GM12864 (cell line): Measurements from ENCODE around the gene ADSL.

ENCODE experiments used
- DNase-seq: peaks from one replicate; pipeline ENCODE4 v3.0.0-alpha.2; 2011; ENCODE audit warnings: low read depth
- H3K4me3 ChIP-seq: 2 replicates; pipeline ENCODE4 v1.5.1; 2011; ENCODE audit warnings: mild to moderate bottlenecking, low read depth, low read length, control low read depth
- CTCF ChIP-seq: IDR thresholded peaks from 2 replicates; pipeline ENCODE4 v1.5.1; 2011; ENCODE audit warnings: low read depth, mild to moderate bottlenecking, moderate library complexity, low read length, control low read depth, inconsistent platforms; ENCODE audit errors: missing control alignments

ADSL gene

DNA sequence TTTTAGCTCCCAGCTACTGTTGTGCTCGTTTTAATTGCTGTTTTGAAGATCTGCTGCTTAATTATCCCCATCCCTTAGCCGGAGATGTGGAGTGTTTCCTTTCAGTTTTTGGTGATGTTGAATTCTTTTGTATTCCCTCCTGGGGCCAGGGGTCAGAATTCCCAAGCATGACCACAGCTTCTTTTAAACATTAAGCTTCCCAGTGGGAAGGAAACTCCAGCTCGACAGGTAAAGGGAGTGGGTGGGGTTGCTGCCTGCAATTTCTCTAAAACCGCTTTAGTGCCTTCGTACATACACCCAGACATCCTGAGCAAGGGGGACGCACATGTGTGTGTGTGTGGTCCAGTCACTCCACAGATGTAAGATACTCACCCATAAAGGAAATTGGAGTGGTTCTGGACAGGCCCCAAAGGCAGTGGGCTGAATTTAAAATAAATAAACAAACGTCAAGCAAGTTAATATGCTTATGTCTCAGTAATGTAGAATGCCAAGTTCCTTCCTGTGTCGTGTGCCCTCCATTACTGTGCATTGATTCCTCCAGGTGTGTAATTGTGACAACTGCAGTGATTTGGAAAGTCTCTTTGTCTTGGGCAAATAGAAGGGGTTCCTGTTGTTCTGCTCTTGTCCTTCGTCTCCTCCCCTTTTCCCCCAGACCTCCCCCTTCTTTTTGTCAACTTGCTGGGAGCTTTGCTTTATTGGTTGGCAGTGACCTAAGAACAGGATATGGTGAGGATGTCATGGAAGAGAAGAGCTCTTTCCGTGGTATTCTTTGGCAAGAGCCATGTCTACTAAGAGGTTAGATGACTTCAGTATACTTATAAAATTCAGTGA lies 19.2 kb upstream of the ADSL start:
- DNase-seq = no peak
- no peak overlapping the region for H3K4me3 ChIP-seq
- TF ChIP-seq CTCF = no peak

GRCh38 chr22:40328546-40329456 lies 17.5 kb upstream of the ADSL start:
- DNase-seq = no peak
- no peak for TF ChIP-seq CTCF
- no peak overlapping the region for H3K4me3 ChIP-seq

- H3K4me3 ChIP-seq = no peak overlapping the region
- no peak for TF ChIP-seq CTCF
- no peak for DNase-seq
Measured at GRCh38 chr22:40329466-40329865, 16.8 kb upstream of the ADSL start.

DNA sequence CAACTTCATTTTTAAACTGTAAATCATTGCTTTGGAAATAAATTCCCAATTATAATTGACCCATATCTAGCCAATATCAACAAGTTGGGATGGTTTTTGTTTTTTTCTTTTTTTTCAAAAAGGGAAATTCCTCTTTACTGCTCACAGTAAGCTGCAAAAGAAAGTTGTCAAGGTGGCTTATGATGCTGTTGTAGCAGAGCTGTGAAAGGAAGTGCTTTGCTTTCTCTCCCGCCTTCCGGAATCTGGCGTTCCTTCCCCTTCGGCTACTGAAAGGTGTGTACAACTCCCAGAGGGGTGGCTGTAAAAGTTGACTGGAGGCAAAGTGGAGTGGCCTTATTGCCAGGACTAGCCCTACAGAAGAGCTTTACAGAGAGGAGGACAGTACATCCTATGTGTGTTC lies 16.2 kb upstream of the ADSL start:
- TF ChIP-seq CTCF = no peak
- H3K4me3 ChIP-seq = no peak overlapping the region
- no peak for DNase-seq

DNA sequence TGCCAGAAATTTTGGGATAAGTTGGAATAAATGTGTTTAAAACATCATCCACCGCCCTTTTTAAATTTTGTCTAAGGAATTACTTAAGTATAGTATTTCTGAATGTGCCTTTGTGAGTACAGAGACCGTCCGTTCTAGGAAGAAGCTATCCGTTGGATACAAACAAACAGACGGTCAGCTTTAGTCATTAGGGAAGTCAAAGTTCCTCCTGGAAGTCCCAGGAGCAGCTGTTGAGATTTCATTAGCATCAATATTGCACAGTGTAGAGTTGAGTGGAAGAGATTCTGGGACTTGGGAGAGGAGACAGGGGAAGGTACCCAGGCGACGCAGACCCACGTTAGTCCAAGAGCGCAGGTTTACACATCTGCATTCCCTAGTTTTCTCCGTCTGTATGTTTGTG lies 15.7 kb upstream of the ADSL start:
- DNase-seq = no peak
- TF ChIP-seq CTCF = no peak

DNA sequence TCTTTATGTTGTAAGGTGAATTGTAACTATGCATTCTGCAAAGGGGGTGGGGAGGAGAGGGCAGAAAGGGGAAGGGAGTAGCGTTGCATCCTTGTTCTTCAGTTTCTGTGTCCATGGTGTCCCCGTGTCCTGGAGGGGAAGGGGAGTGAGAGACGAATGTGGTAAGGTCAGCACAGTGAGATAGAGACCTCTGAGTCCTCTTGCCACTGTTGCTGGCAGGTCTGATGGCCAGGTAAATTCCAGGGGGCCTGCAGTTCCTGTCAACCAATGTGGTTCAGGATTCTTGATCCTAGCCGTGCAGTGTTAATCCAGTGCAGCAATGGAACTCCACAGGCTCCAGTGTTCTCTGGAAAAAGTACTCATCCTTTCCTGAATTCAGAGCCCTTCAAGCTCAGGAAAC lies 14.6 kb upstream of the ADSL start:
- no peak overlapping the region for H3K4me3 ChIP-seq
- no peak for DNase-seq
- no peak for TF ChIP-seq CTCF

More for the DNA sequence above, 15.7 kb upstream of the ADSL start:
- H3K4me3 ChIP-seq = no peak overlapping the region
